Embryonic facial prominence (tissue), 1 donor: ENCODE measurements around the gene NFIX.

Source experiments
- DNase-seq: peaks from one replicate; pipeline ENCODE4 v3.0.0-alpha.2; 2016; ENCODE audit errors: extremely low spot score

The NFIX gene

GRCh38 chr19:13007292-13008045 lies 12.2 kb downstream of the NFIX start:
- DNase-seq, result no peak

GRCh38 chr19:13008926-13009787 lies 13.9 kb downstream of the NFIX start:
- no peak for DNase-seq

- no peak for DNase-seq
These were observed 15.0 kb downstream of the NFIX start for GRCh38 chr19:13010038-13010991.

- no peak for DNase-seq
These were observed 15.8 kb downstream of the NFIX start for GRCh38 chr19:13010992-13011652.

- no peak for DNase-seq
These were observed 16.5 kb downstream of the NFIX start for GRCh38 chr19:13011653-13012389.

GRCh38 chr19:13012390-13012689 lies 17.1 kb downstream of the NFIX start:
- DNase-seq, result no peak

- no peak for DNase-seq
These were observed 17.7 kb downstream of the NFIX start for GRCh38 chr19:13012690-13013608.

GRCh38 chr19:13013649-13014048 lies 18.4 kb downstream of the NFIX start:
- no peak for DNase-seq

GRCh38 chr19:13014101-13014920 lies 19.0 kb downstream of the NFIX start:
- no peak for DNase-seq

- DNase-seq, result no peak
These were observed 19.6 kb downstream of the NFIX start for GRCh38 chr19:13014921-13015280.

- DNase-seq, result no peak
These were observed 20.3 kb downstream of the NFIX start for GRCh38 chr19:13015361-13016223.

- no peak for DNase-seq
These were observed 21.0 kb downstream of the NFIX start for GRCh38 chr19:13016245-13016627.

- DNase-seq, result no peak
These were observed 21.5 kb downstream of the NFIX start for GRCh38 chr19:13016628-13017305.

- no peak for DNase-seq
These were observed 22.2 kb downstream of the NFIX start for GRCh38 chr19:13017306-13018034.

- no peak for DNase-seq
These were observed 23.0 kb downstream of the NFIX start for GRCh38 chr19:13018035-13018914.

- no peak for DNase-seq
These were observed 24.1 kb downstream of the NFIX start for GRCh38 chr19:13019332-13019731.
